Vagina (tissue), 2 donors: Measurements from ENCODE around the gene SZT2. TPM values are rescaled to one million over a fixed set of nuclear protein-coding genes. Genes with fewer than 3 reads are reported as not detected.

Experiments used
- DNase-seq, 2 donors: peaks; one replicate each; pipeline ENCODE4 v3.0.0-alpha.2; 2017; ENCODE audit errors: extremely low spot score in 2 of 2
- H3K27ac ChIP-seq: fragments of 200-600 bp; sonication (generic); one replicate; pipeline ENCODE4 v1.5.1; 2019
- H3K27me3 ChIP-seq: fragments of 200-600 bp; sonication (generic); one replicate; pipeline ENCODE4 v1.5.1; 2019
- H3K36me3 ChIP-seq, 2 donors: fragments of 200-600 bp; sonication (generic); one replicate each; pipeline ENCODE4 v1.5.1; 2017 to 2019
- H3K4me1 ChIP-seq: fragments of 200-600 bp; sonication (generic); one replicate; pipeline ENCODE4 v1.5.1; 2019
- H3K4me3 ChIP-seq, 2 donors: fragments of 200-600 bp; sonication (generic); 1 replicate in 1 of 2; 2 replicates in 1 of 2; pipeline ENCODE4 v1.5.1; 2016 to 2019
- H3K9me3 ChIP-seq: fragments of 200-600 bp; sonication (generic); one replicate; pipeline ENCODE4 v1.5.1; 2019
- CTCF ChIP-seq, 3 experiments: fragments of 450-650 bp in 2 of 3; fragments of 200-600 bp in 1 of 3; sonication (generic) in 1 of 3; IDR thresholded peaks; one replicate each; pipeline ENCODE4 v1.5.1; 2017 to 2019; ENCODE audit warnings: antibody characterized with exemption in 3 of 3, mild to moderate bottlenecking in 2 of 3, moderate library complexity in 2 of 3
- POLR2A ChIP-seq, 2 donors: fragments of 450-650 bp; IDR thresholded peaks; one replicate each; pipeline ENCODE4 v1.6.1; 2017; ENCODE audit warnings: antibody characterized with exemption in 2 of 2, mild to moderate bottlenecking in 2 of 2, moderate library complexity in 2 of 2
- POLR2AphosphoS5 ChIP-seq, 2 donors: sonication (generic); formaldehyde crosslinking; IDR thresholded peaks; one replicate each; pipeline ENCODE4 v1.9.0; 2017; ENCODE audit warnings: antibody characterized with exemption in 2 of 2, mild to moderate bottlenecking in 2 of 2, low read depth in 1 of 2; ENCODE audit not compliant: insufficient read depth in 1 of 2
- intact Hi-C: fragments of 100-400 bp; cut with DNase I; formaldehyde crosslinking; loops from one replicate; pipeline ENCODE4 v1.15.1; 2023
- total RNA-seq: library from RNA; depleted of rRNA; stranded (reverse); fragments of >200 nt; gene quantifications from one replicate; pipeline ENCODE4 v1.2.3, GENCODE V29; 2016

The SZT2 gene
- total RNA-seq, 1 donor from 2014 or later = 42.5 TPM

- Histone ChIP-seq H3K36me3 (peaks cover 0 to 63% of the 10 kb centered on the region in 2 donors), H3K27ac (no peak overlapping the region), H3K4me1 (peaks cover 15% of the 10 kb centered on the region), H3K4me3 (no peak overlapping the region), H3K9me3 (no peaks in the 10 kb centered on the region), H3K27me3 (no peaks in the 10 kb centered on the region)
- no peak for TF ChIP-seq POLR2AphosphoS5 (IDR thresholded peaks at IDR 0.05; ENCODE audit: insufficient read depth in 1 of 2, low read depth in 1 of 2)
- TF ChIP-seq CTCF (IDR thresholded peaks at IDR 0.05) = no peak
- TF ChIP-seq POLR2A (IDR thresholded peaks at IDR 0.05) = no peak
- peak in 1 of 2 donors; percentile 84 for DNase-seq
- intact Hi-C loops = no loop called here
Observed at GRCh38 chr1:43448955-43449707, 59.4 kb downstream of the SZT2 start.

GRCh38 chr1:43449708-43450069, 60.0 kb downstream of the SZT2 start:
- Histone ChIP-seq H3K4me1 (peaks cover 20% of the 10 kb centered on the region), H3K4me3 (no peak overlapping the region), H3K27me3 (no peaks in the 10 kb centered on the region), H3K36me3 (peaks cover 0 to 60% of the 10 kb centered on the region in 2 donors), H3K27ac (no peak overlapping the region), H3K9me3 (no peaks in the 10 kb centered on the region)
- TF ChIP-seq CTCF (IDR thresholded peaks at IDR 0.05) (no peak), POLR2AphosphoS5 (IDR thresholded peaks at IDR 0.05; ENCODE audit: insufficient read depth in 1 of 2, low read depth in 1 of 2) (no peak), POLR2A (IDR thresholded peaks at IDR 0.05) (no peak)
- intact Hi-C loops = loop anchor here (10.0 kb wide), 1 partner anchor 85 kb away; the partner anchor contains the start of gene ELOVL1
- peak in 1 of 2 donors; percentile 80 for DNase-seq

- Histone ChIP-seq H3K36me3 (peaks cover 0 to 60% of the 10 kb centered on the region in 2 donors), H3K4me3 (no peak overlapping the region), H3K27ac (no peak overlapping the region), H3K9me3 (no peaks in the 10 kb centered on the region), H3K27me3 (no peaks in the 10 kb centered on the region), H3K4me1 (peaks cover 24% of the 10 kb centered on the region)
- intact Hi-C loops = loop anchor here (10.0 kb wide), 1 partner anchor 86 kb away; the partner anchor contains the start of gene ELOVL1
- TF ChIP-seq POLR2AphosphoS5 (IDR thresholded peaks at IDR 0.05; ENCODE audit: insufficient read depth in 1 of 2, low read depth in 1 of 2) = no peak
- no peak for TF ChIP-seq CTCF (IDR thresholded peaks at IDR 0.05)
- no peak for TF ChIP-seq POLR2A (IDR thresholded peaks at IDR 0.05)
- DNase-seq = peak; percentile 79 to 85
Observed at GRCh38 chr1:43450251-43450941, 60.7 kb downstream of the SZT2 start.

- Histone ChIP-seq H3K4me1 (peaks cover 24% of the 10 kb centered on the region), H3K4me3 (no peak overlapping the region), H3K36me3 (peaks cover 0 to 52% of the 10 kb centered on the region in 2 donors), H3K9me3 (no peaks in the 10 kb centered on the region), H3K27me3 (no peaks in the 10 kb centered on the region), H3K27ac (no peak overlapping the region)
- peak; percentile 84 to 86 for DNase-seq
- intact Hi-C loops = loop anchor here (10.0 kb wide), 1 partner anchor 86 kb away; the partner anchor contains the start of gene ELOVL1
- TF ChIP-seq CTCF (IDR thresholded peaks at IDR 0.05) (no peak), POLR2AphosphoS5 (IDR thresholded peaks at IDR 0.05; ENCODE audit: insufficient read depth in 1 of 2, low read depth in 1 of 2) (no peak), POLR2A (IDR thresholded peaks at IDR 0.05) (no peak)
Observed at GRCh38 chr1:43451157-43451591, 61.5 kb downstream of the SZT2 start.
